Body of pancreas (tissue), 4 donors: ENCODE measurements around the gene KLRD1.

Experiments
- POLR2A ChIP-seq, 3 donors: fragments of 450-650 bp; IDR thresholded peaks; one replicate each; pipeline ENCODE4 v1.6.1; 2016; ENCODE audit warnings: antibody characterized with exemption in 3 of 3, mild to moderate bottlenecking in 2 of 3
- TF ChIP-seq, protein P1 (sequence below), 7 experiments: fragments of 450-650 bp in 4 of 7; fragments of 200-600 bp in 3 of 7; sonication (generic) in 3 of 7; IDR thresholded peaks; one replicate each; pipeline ENCODE4 v1.5.1; 2016 to 2019; ENCODE audit warnings: antibody characterized with exemption in 7 of 7

DNA sequence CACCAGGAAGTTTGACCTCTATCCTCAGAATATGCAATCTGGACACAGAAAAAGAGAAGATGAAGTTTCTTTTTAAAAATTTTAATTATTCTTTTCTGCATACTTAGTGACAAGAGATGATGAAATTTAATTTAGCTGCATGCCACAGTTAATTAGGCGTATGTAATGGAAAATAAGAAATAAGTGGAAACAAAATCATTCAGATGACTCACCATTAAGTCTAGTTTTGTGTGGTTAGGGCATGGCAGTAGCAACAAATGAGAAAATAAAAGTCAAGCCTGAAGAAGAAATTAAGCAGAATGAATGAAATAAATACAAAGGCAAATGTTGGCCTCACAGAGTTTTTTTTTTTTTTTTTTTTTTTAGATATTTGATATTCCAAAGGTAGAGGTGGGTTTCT lies 30.9 kb upstream of the KLRD1 start:
- TF ChIP-seq, protein P1, sequence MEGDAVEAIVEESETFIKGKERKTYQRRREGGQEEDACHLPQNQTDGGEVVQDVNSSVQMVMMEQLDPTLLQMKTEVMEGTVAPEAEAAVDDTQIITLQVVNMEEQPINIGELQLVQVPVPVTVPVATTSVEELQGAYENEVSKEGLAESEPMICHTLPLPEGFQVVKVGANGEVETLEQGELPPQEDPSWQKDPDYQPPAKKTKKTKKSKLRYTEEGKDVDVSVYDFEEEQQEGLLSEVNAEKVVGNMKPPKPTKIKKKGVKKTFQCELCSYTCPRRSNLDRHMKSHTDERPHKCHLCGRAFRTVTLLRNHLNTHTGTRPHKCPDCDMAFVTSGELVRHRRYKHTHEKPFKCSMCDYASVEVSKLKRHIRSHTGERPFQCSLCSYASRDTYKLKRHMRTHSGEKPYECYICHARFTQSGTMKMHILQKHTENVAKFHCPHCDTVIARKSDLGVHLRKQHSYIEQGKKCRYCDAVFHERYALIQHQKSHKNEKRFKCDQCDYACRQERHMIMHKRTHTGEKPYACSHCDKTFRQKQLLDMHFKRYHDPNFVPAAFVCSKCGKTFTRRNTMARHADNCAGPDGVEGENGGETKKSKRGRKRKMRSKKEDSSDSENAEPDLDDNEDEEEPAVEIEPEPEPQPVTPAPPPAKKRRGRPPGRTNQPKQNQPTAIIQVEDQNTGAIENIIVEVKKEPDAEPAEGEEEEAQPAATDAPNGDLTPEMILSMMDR (IDR thresholded peaks at IDR 0.05) = no peak
- no peak for TF ChIP-seq POLR2A (IDR thresholded peaks at IDR 0.05)
